ENCODE data around the gene SNF8. TPM values are rescaled to one million over a fixed set of nuclear protein-coding genes. Genes with fewer than 3 reads are reported as not detected.

Gene SNF8
- total and polyA plus RNA-seq, 2 of the 4 experiments (the other 2 are of a cell fraction): 171 to 181 TPM

- Histone ChIP-seq H3K9me3 (ENCODE audit: control insufficient read depth, insufficient read depth, low read length) (no peaks in the 10 kb centered on the region), H2BK5ac (ENCODE audit: low read depth, low read length, poor library complexity, severe bottlenecking) (peak overlapping the region; percentile 95), H3K4me2 (ENCODE audit: low read depth, low read length) (peak overlapping the region; percentile 98), H3K4me3 (ENCODE audit: insufficient read depth, low read depth, low read length) (peak overlapping the region; percentile 68), H2AK9ac (replicated peaks; ENCODE audit: low read depth, low read length, poor library complexity) (peak overlapping the region; percentile 88), H3K56ac (ENCODE audit: extremely low read depth, insufficient read depth, low read length) (peak overlapping the region; percentile 67), H3K36me3 (ENCODE audit: control insufficient read depth, insufficient read depth, low read length) (peaks cover 13% of the 10 kb centered on the region), H3K9me1 (ENCODE audit: insufficient read depth, low read length) (peaks cover 25% of the 10 kb centered on the region), H3K18ac (ENCODE audit: low read depth, low read length) (peak overlapping the region; percentile 85), H2BK20ac (ENCODE audit: low read depth, low read length) (no peak overlapping the region), H2BK15ac (ENCODE audit: low read depth, low read length) (peak overlapping the region; percentile 8; the same call in 1 of the 3 replicates), H3K14ac (replicated peaks; ENCODE audit: low read depth, low read length) (peak overlapping the region; percentile 97), H4K91ac (ENCODE audit: insufficient read depth, low read depth, low read length) (peak overlapping the region; percentile 91), H3K4me1 (ENCODE audit: control insufficient read depth, insufficient read depth, low read length) (peaks cover 13% of the 10 kb centered on the region), H3K27me3 (ENCODE audit: control insufficient read depth, insufficient read depth, low read length) (no peaks in the 10 kb centered on the region), H2AK5ac (ENCODE audit: low read depth, low read length) (peak overlapping the region; percentile 73), H4K20me1 (ENCODE audit: insufficient read depth, low read length) (peaks cover 35% of the 10 kb centered on the region), H3K23ac (ENCODE audit: low read depth, low read length) (peak overlapping the region; percentile 49; the same call in 1 of the 2 replicates), H4K8ac (ENCODE audit: low read depth in 2 of 2, low read length in 2 of 2) (peak overlapping the region; percentile 87 to 96), H2AFZ (replicated peaks; ENCODE audit: low read length, poor library complexity) (peak overlapping the region; percentile 93), H3K4ac (ENCODE audit: low read depth, low read length) (peak overlapping the region; percentile 91), H3K79me1 (ENCODE audit: low read depth in 1 of 2, low read length in 2 of 2) (peaks cover 13 to 42% of the 10 kb centered on the region in 2 experiments), H4K5ac (ENCODE audit: low read depth, low read length) (peak overlapping the region; percentile 97), H3K9ac (ENCODE audit: low read depth, low read length) (peak overlapping the region; percentile 96), H2BK120ac (ENCODE audit: low read depth, low read length) (peak overlapping the region; percentile 81; the same call in 1 of the 2 replicates), H3K27ac (ENCODE audit: insufficient read depth, low read length) (peak overlapping the region; percentile 83)
- no peak for ATAC-seq (ENCODE audit: low read depth)
- dilution Hi-C loops (cut with HindIII; ENCODE audit: low sequenced_read_pairs, unreplicated experiment) (loop anchor here (25.0 kb wide), 1 partner anchor 130 kb away; no protein-coding TSS in a partner anchor), intact Hi-C loops (cut with micrococcal nuclease) (no loop called here), in situ Hi-C loops (cut with MboI; ENCODE audit: low sequenced_read_pairs) (no loop called here)
- DNase-seq: peak; percentile 64
- POLR2A ChIA-PET (ENCODE audit: unreplicated experiment): no interaction called here
- no CpG with 5 or more reads among the region's 2 CpGs for whole genome bisulfite sequencing, 2 experiments (ENCODE audit: extremely low coverage in 2 of 2, insufficient read length in 1 of 2)
- BruUV-seq (replicated peaks): TSS peak; percentile 40
- TF ChIP-seq ELK1 (IDR thresholded peaks at IDR 0.05; ENCODE audit: borderline replicate concordance, low read depth, low read length) (no peak), SMC3 (IDR thresholded peaks at IDR 0.05; ENCODE audit: low read depth, low read length) (no peak), NFE2L2 (IDR thresholded peaks at IDR 0.05; ENCODE audit: low read depth, low read length) (peak; percentile 88), MAFK (IDR thresholded peaks at IDR 0.05; ENCODE audit: low read depth, low read length) (peak; percentile 38; the same call in 1 of the 2 replicates), MAZ (IDR thresholded peaks at IDR 0.05; ENCODE audit: borderline replicate concordance, low read depth, low read length) (no peak)
- CTCF ChIA-PET: no interaction called here
Observed at GRCh38 chr17:48907713-48908046, 37.0 kb downstream of the SNF8 start.
